GM13977 (cell line): ENCODE data around the gene FRRS1.

Experiments used
- DNase-seq: peaks from one replicate; pipeline ENCODE4 v3.0.0; 2012; ENCODE audit warnings: low spot score
- CTCF ChIP-seq: IDR thresholded peaks from 2 replicates; pipeline ENCODE4 v1.5.1; 2012; ENCODE audit warnings: mild to moderate bottlenecking, control low read depth; ENCODE audit not compliant: insufficient read depth; ENCODE audit errors: extremely low read depth, missing control alignments
- in situ Hi-C: fragments of 300-500 bp; cut with MboI; formaldehyde crosslinking; loops from one replicate; pipeline ENCODE4 v1.12.0; 2022; ENCODE audit warnings: low sequenced_read_pairs, low pct_unique_long_range_greater_than_20kb, mixed read lengths, inconsistent platforms; ENCODE audit not compliant: unreplicated experiment

Gene FRRS1

DNA sequence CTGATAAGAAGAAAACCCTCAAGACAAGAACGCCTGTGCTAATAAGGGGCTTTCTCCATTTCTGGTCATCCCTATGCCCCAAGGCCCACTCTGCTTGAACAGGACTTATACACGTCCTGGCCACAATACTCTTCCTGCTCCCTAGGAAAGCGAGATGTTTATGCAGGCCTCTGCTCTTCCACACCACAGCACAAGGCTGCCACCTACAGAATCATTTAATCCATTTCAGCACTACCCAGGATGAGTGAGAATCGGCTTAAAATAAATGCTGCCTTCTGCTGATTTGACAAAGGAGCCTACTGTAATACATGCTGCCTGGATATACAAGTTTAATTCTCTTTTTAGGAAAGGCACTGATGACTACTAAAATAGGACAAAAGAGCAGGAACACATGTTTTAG lies 29.4 kb downstream of the FRRS1 start:
- in situ Hi-C loops, result no loop called here
- no peak for DNase-seq
- peak; percentile 29 for TF ChIP-seq CTCF

DNA sequence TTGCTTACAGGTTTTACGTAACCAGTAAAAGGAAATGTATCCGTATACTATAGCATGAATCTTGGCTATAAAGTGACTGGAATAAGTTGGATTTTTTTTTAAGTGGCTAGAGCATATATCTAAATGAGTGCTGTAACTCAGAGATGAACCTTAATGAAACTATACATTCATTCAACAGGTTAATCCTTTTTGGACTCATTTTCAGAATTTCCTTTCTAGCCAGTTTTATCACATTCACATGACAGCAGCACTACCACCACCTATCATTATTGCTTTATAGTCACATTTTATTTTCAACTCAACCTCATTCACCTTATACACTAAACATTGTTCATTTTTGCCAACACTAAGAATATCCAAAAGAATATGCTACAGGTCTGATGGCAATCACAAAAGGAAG lies 30.6 kb downstream of the FRRS1 start:
- in situ Hi-C loops, result no loop called here
- DNase-seq, result no peak
- no peak for TF ChIP-seq CTCF

- in situ Hi-C loops, result no loop called here
- no peak for DNase-seq
- TF ChIP-seq CTCF, result no peak
Observed at GRCh38 chr1:99731384-99731783, 35.1 kb downstream of the FRRS1 start.

DNA sequence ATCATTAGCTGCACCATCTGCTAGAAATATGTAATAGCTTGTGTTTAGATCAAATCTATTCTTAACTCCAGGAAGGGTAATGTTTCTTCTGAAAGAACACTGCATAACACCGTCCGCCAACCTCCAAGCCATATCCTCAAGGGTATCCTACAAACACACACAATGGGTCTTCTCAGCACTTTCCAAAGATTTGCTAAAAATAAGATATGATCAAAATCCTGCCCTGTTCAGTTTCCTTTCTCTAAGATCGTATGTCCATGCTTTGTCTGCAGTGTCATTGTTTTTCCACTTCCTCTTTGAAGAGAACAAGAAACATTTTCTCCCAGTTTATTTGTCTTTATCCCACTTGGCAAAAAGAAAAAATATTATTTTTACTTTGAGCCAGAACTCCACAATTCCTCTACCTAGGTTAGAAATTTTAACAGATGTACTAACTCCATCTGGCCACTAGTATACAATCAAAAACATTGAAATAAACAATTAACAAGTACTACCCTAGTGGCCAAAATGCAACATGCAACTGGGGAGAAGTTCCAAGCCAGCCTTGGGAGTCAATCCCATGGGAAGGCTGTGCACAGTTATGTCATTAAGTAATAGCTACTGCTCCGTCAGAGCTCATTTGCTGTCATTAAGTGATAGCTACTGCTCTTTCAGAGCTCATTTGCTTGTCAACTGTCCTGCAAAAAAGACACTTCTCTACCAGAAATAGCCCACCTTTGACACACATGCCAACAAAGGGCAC lies 37.8 kb downstream of the FRRS1 start:
- peak; percentile 18 for TF ChIP-seq CTCF
- in situ Hi-C loops, result no loop called here
- no peak for DNase-seq

DNA sequence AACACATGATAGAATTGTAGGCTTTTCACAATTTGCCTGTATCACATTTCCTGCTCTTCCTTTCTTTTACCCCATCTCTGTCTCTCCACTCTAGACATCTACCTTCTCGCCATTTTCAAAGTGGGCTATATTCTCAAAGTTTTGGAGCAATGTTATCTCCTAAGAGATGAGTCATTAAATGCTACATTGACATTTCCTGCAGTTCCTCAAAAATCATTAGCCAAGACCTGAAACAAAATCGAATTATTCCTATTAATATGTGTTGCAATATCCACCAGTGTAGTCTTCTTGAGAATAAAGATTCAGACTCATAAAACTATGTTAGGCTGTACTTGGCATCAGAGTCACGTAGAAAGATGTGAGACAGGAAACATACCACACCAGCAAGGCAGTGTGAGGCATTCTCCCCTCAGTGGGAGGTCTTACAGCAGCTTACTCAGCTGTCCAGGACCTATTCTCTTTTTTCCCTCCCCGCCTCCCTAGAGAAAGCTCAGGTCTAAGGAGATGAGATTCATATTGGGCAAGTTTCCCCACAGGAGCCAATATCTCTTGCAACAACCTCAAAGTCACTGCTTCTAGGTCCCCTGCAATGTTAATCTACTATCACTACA lies 38.8 kb downstream of the FRRS1 start:
- DNase-seq, result no peak
- no peak for TF ChIP-seq CTCF
- in situ Hi-C loops, result no loop called here

- no peak for TF ChIP-seq CTCF
- in situ Hi-C loops, result no loop called here
- no peak for DNase-seq
Observed at GRCh38 chr1:99726818-99727217, 39.6 kb downstream of the FRRS1 start.
